Measurements from ENCODE around the gene ARHGAP31.

DNA sequence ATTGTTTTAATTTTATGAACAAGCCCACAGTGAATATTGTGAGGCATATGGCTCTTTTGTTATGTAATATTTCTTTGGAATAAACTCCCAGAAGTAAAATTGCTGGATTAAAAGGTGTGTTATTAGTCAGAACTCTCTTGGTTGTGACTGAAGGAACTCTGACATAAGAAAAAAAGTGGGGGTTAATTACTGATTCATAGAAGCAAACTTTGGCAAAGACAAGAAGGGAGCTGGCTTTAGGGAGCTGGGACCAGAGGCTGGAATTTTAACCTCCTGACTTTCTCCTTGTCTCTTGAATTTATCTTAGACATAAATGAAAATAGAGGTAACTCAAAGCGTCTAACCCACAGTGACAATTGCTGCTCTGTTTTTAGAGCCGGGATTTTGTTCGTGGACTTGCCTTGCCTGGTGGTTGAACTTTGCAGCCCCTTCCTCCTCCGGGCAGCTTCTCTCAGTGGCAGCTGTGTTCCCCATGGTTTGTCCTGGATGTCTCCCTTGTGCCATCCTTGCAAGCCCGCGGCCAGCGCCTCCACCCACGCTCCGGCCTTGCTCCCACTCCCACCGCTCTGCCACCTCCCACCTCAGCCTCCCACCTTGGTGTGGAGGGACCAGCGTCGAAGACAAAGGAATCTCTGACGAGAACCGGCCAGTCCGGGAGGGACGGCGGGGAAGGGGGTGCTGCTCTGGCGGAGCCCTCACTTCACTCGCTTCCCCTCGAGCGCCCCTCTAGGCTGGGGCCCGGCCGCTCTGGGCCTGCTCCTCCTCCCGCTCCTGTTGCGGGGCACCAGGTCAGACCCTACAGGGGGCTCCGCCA, 28.0 kb downstream of the ARHGAP31 start:
- TF ChIP-seq ZNF274 (IDR thresholded peaks at IDR 0.05; ENCODE audit: low read depth, low read length) (no peak), SUZ12 (IDR thresholded peaks at IDR 0.05; ENCODE audit: extremely low read depth, insufficient read depth, insufficient read length) (no peak)
